Measurements from ENCODE around the gene SALL3. TPM values are rescaled to one million over a fixed set of nuclear protein-coding genes. Genes with fewer than 3 reads are reported as not detected.

The SALL3 gene
- total RNA-seq, 2 experiments from 2014 or later, result not detected

GRCh38 chr18:79042276-79042675 is 62.7 kb downstream of the SALL3 start:
- no peaks in the 10 kb centered on the region for H3K36me3 Mint-ChIP-seq
- no peaks in the 10 kb centered on the region for H3K4me1 Mint-ChIP-seq
- no peak for DNase-seq
- no peaks in the 10 kb centered on the region for H3K9me3 Mint-ChIP-seq
- no peak overlapping the region for H3K4me3 Mint-ChIP-seq
- peaks cover 9% of the 10 kb centered on the region for H3K27me3 Mint-ChIP-seq
- H3K27ac Mint-ChIP-seq, result no peak overlapping the region

DNA sequence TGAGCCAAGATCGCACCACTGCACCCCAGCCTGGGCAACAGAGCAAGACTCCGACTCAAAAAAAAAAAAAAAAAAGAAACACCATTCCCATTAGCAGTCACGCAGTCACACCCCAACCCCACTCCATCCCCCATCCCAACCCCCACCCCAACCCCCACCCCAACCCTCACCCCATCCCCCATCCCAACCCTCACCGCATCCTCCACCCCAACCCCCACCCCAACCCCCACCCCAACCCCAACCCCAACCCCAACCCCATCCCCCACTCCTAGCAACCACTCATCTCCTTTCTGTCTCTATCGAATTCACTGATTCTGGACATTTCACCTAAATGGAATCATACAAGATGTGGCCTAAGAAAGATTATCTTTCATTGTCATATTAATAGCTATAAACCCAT is 63.7 kb downstream of the SALL3 start:
- DNase-seq, result no peak
- Mint-ChIP-seq H3K4me3 (no peak overlapping the region), H3K9me3 (no peaks in the 10 kb centered on the region), H3K27ac (no peak overlapping the region), H3K36me3 (no peaks in the 10 kb centered on the region), H3K27me3 (peaks cover 9% of the 10 kb centered on the region), H3K4me1 (no peaks in the 10 kb centered on the region)

- Mint-ChIP-seq H3K27me3 (peaks cover 3% of the 10 kb centered on the region), H3K4me1 (no peaks in the 10 kb centered on the region), H3K27ac (no peak overlapping the region), H3K4me3 (no peak overlapping the region), H3K9me3 (no peaks in the 10 kb centered on the region), H3K36me3 (no peaks in the 10 kb centered on the region)
- no peak for DNase-seq
These were observed 66.9 kb downstream of the SALL3 start for GRCh38 chr18:79046522-79046921.

- H3K4me3 Mint-ChIP-seq, result no peak overlapping the region
- no peaks in the 10 kb centered on the region for H3K4me1 Mint-ChIP-seq
- DNase-seq, result no peak
- no peaks in the 10 kb centered on the region for H3K36me3 Mint-ChIP-seq
- H3K9me3 Mint-ChIP-seq, result no peaks in the 10 kb centered on the region
- H3K27me3 Mint-ChIP-seq, result peaks cover 3% of the 10 kb centered on the region
- no peak overlapping the region for H3K27ac Mint-ChIP-seq
These were observed 68.1 kb downstream of the SALL3 start for GRCh38 chr18:79047556-79048244.

- H3K27ac Mint-ChIP-seq, result no peak overlapping the region
- H3K4me3 Mint-ChIP-seq, result no peak overlapping the region
- no peaks in the 10 kb centered on the region for H3K9me3 Mint-ChIP-seq
- no peaks in the 10 kb centered on the region for H3K36me3 Mint-ChIP-seq
- H3K27me3 Mint-ChIP-seq, result peaks cover 3% of the 10 kb centered on the region
- no peak for DNase-seq
- H3K4me1 Mint-ChIP-seq, result no peaks in the 10 kb centered on the region
These were observed 68.6 kb downstream of the SALL3 start for GRCh38 chr18:79048245-79048632.

- Mint-ChIP-seq H3K36me3 (no peaks in the 10 kb centered on the region), H3K9me3 (no peaks in the 10 kb centered on the region), H3K27me3 (no peaks in the 10 kb centered on the region), H3K4me3 (no peak overlapping the region), H3K4me1 (no peaks in the 10 kb centered on the region), H3K27ac (no peak overlapping the region)
- DNase-seq, result no peak
These were observed 69.9 kb downstream of the SALL3 start for GRCh38 chr18:79049506-79049905.

Other genes starting within 250 kb of the SALL3 start
- 10 to 100 TPM; 16.0 to 16.4 TPM for gene ATP9B, start 89.6 kb downstream of the SALL3 start, total RNA-seq